COLO668 (cell line): ENCODE results near the gene RTN4IP1.
A peak's percentile ranks its signal among the peaks of the same experiment; 100 is the strongest.
"Not testable (repeated sequence)": the region's sequence is repeated elsewhere in the genome, so short reads cannot be mapped to it uniquely, and the experiment has no call there.

Experiments used
- DNase-seq: peaks from one replicate; lab custom pipeline; 2025; ENCODE audit not compliant: unreplicated experiment; lab: John Stamatoyannopoulos, UW

Gene RTN4IP1

GRCh38 chr6:106586815-106587415, 42.4 kb downstream of the RTN4IP1 start:
- no peak for DNase-seq

GRCh38 chr6:106581468-106581867, 47.8 kb downstream of the RTN4IP1 start:
- no peak for DNase-seq

GRCh38 chr6:106579281-106579680, 50.0 kb downstream of the RTN4IP1 start:
- DNase-seq, result no peak

- peak; percentile 6 for DNase-seq
These were observed 54.4 kb downstream of the RTN4IP1 start for GRCh38 chr6:106574741-106575458.

GRCh38 chr6:106572875-106573585, 56.3 kb downstream of the RTN4IP1 start:
- no peak for DNase-seq

GRCh38 chr6:106572436-106572835, 56.9 kb downstream of the RTN4IP1 start:
- no peak for DNase-seq

GRCh38 chr6:106569428-106569827, 59.9 kb downstream of the RTN4IP1 start:
- DNase-seq, result no peak

GRCh38 chr6:106568530-106568929, 60.8 kb downstream of the RTN4IP1 start:
- DNase-seq, result no peak

GRCh38 chr6:106564476-106564875, 64.8 kb downstream of the RTN4IP1 start:
- DNase-seq, result no peak

GRCh38 chr6:106563614-106564013, 65.7 kb downstream of the RTN4IP1 start:
- no peak for DNase-seq

- DNase-seq, result no peak
These were observed 67.5 kb downstream of the RTN4IP1 start for GRCh38 chr6:106561686-106562405.

GRCh38 chr6:106560996-106561685, 68.2 kb downstream of the RTN4IP1 start:
- no peak for DNase-seq

GRCh38 chr6:106559659-106560058, 69.6 kb downstream of the RTN4IP1 start:
- not testable (repeated sequence) for DNase-seq

- DNase-seq, result no peak
These were observed 70.9 kb downstream of the RTN4IP1 start for GRCh38 chr6:106558364-106558763.

GRCh38 chr6:106557837-106558236, 71.5 kb downstream of the RTN4IP1 start:
- DNase-seq, result no peak

- DNase-seq, result no peak
These were observed 72.8 kb downstream of the RTN4IP1 start for GRCh38 chr6:106556368-106556960.

GRCh38 chr6:106555767-106556166, 73.5 kb downstream of the RTN4IP1 start:
- no peak for DNase-seq

GRCh38 chr6:106553440-106553839, 75.9 kb downstream of the RTN4IP1 start:
- DNase-seq, result no peak

GRCh38 chr6:106551155-106551554, 78.1 kb downstream of the RTN4IP1 start:
- DNase-seq, result no peak

- no peak for DNase-seq
These were observed 79.8 kb downstream of the RTN4IP1 start for GRCh38 chr6:106549521-106549920.
